Placental epithelial cell (primary cell): ENCODE data around the gene DDIAS. TPM values are rescaled to one million over a fixed set of nuclear protein-coding genes. Genes with fewer than 3 reads are reported as not detected.

Experiments used
- total RNA-seq: library from RNA; depleted of rRNA; stranded (reverse); fragments of >200 nt; gene quantifications from 2 replicates; pipeline ENCODE4 v1.2.3, GENCODE V29; 2012

DDIAS gene, protein sequence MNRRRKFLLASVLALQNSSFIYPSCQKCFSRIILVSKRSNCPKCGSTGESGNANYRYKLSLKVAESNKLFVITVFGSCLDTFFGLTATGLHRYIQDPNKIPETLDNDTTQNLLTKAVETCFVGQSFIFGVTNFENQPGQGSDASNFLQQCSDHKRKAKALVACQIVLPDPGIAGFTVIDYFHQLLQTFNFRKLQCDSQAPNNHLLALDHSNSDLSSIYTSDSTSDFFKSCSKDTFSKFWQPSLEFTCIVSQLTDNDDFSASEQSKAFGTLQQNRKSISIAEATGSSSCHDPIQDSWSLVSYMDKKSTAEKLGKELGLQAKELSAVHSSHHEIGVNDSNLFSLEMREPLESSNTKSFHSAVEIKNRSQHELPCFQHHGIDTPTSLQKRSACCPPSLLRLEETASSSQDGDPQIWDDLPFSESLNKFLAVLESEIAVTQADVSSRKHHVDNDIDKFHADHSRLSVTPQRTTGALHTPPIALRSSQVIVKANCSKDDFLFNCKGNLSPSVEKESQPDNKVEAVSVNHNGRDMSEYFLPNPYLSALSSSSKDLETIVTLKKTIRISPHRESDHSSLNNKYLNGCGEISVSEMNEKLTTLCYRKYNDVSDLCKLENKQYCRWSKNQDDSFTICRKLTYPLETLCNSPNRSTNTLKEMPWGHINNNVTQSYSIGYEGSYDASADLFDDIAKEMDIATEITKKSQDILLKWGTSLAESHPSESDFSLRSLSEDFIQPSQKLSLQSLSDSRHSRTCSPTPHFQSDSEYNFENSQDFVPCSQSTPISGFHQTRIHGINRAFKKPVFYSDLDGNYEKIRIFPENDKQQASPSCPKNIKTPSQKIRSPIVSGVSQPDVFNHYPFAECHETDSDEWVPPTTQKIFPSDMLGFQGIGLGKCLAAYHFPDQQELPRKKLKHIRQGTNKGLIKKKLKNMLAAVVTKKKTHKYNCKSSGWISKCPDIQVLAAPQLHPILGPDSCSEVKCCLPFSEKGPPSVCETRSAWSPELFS
- 1.6 and 2.0 TPM in 2 replicates for total RNA-seq

DNA sequence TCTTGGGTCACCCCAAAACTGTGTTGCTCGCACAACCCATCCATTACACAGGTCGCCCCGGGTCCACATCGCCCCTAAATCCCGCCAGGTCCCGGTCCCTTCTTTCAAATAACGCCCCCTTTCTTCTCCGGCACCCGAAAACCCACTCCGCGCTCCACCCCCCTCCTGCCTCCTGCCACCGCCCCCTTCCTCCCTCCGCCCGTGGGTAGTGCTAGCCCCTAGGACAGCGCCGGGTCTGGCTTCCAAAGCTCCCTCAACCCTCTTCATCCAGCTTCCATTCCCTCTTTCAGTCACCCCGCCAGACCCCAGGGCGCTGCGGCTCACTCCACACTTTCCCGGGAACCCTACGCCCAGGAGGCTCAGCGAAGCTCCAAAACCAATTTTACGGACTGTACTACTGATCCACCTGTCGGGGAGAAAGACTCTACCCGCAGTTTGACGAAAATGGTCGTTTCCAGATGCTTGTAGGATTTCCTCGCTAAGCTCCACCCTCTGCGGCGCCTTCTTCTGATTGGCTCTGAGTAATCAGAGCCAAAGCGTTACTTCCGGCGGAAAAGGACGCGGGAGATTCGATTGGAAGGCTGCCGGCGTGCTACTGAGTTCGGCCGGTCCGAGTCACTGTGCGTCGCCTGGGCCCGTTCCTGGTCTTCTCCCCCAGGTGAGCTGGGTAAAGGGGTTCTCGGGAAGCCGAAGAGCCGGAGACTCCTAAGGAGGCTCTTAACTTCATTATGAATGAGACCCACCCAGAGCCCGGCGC, at the start of gene DDIAS:
DDIAS (plus strand) TSS at position 572 of the 757 bp plus-strand sequence. CDS start 13,003 bp downstream, outside the sequence.

DNA sequence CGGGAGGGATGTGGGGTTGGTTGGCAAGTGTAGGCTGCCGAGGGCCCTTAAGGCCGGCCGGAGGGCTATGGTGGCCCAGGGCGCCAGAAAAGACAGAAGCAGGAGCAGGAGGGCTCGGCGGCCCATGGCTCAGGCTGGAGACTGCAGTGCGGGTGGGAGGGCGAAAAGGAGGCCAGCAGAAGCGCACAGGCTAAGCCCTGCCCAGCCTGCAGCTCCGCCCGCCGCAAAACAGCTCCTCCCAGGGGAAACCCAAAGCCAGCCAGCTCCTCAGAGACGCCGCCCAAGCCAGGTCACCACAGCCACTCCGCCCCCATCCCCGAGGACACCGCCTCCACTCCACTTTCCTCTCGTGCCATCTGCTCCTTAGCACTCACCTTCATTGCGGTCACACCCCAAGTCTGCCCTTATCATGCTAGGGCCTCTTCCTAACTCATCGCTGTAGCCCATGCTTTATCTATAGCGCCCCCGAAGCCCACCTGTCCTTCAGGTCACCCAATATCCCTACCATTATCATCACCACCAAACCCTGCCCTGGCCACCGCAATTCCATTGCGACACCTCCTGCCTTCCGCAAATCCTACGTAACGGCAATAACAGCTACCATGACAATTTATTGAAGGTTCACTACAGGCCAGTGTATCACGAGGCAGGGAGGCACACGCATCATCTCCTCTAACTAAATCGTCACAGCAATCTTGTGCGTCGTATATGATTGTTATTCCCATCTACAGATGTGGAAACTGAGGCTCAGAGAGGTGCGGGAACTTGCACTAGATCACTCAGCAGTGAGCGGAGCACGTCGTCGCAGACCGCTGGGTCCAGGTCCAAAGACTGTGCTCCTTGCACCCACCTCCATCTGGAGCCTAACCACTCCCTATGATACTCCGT, 1.0 kb upstream of the DDIAS start, which contains the start of gene PRCP:
PRCP (minus strand) TSS at position 154 of the 888 bp plus-strand sequence; CDS start at position 126, 28 bp downstream.

Other genes with a start within 250 kb of the DDIAS start
- gene FAM181B, start 167.9 kb upstream of the DDIAS start, total RNA-seq, result 0.65 and 2.0 TPM in 2 replicates
- gene PRCP, start 1.3 kb upstream of the DDIAS start, total RNA-seq, result 28.0 and 31.4 TPM in 2 replicates
- 2.4 and 10.2 TPM in 2 replicates for gene RAB30, start 170.2 kb downstream of the DDIAS start, total RNA-seq